ENCODE results near the gene GAB4.

- no peak for TF ChIP-seq CTCF (IDR thresholded peaks at IDR 0.05)
- no peak for TF ChIP-seq POLR2A (IDR thresholded peaks at IDR 0.05)
Observed at GRCh38 chr22:16936625-16937024, 71.4 kb downstream of the GAB4 start.
